Activated T-cell treated with anti-CD3 and anti-CD28 coated beads, Interleukin-2, amount 50 U/mL, for 72 hours (primary cell): ENCODE measurements around the gene CAPN5. TPM values are rescaled to one million over a fixed set of nuclear protein-coding genes. Genes with fewer than 3 reads are reported as not detected.

ENCODE experiments used
- ATAC-seq, 2 donors: fragments of 150-1000 bp; cut with Tn5 transposase; replicated peaks in 1 of 2; 2 replicates each; pipeline ENCODE4 v1.10.0; 2021; ENCODE audit warnings: moderate library complexity in 2 of 2, mild to moderate bottlenecking in 1 of 2
- DNase-seq, 2 donors: peaks; one replicate each; pipeline ENCODE4 v3.0.0; 2021 to 2022; ENCODE audit warnings: mixed read lengths in 1 of 2
- H3K27ac Mint-ChIP-seq: one replicate; pipeline ENCODE4 v1.8.0; 2022; ENCODE audit warnings: mild to moderate bottlenecking, moderate library complexity, mixed read lengths
- H3K27me3 Mint-ChIP-seq: one replicate; pipeline ENCODE4 v1.8.0; 2022; ENCODE audit warnings: low read depth, mixed read lengths
- H3K36me3 Mint-ChIP-seq, 2 donors: one replicate each; pipeline ENCODE4 v1.8.0; 2022; ENCODE audit warnings: mixed read lengths in 2 of 2, mild to moderate bottlenecking in 1 of 2; ENCODE audit not compliant: insufficient read depth in 2 of 2
- H3K4me1 Mint-ChIP-seq: one replicate; pipeline ENCODE4 v1.8.0; 2022; ENCODE audit warnings: low read depth, mixed read lengths
- H3K4me3 Mint-ChIP-seq, 2 donors: one replicate each; pipeline ENCODE4 v1.8.0; 2022; ENCODE audit warnings: mild to moderate bottlenecking in 2 of 2, mixed read lengths in 2 of 2, moderate library complexity in 2 of 2
- H3K9me3 Mint-ChIP-seq, 2 donors: one replicate each; pipeline ENCODE4 v1.8.0; 2022; ENCODE audit warnings: mixed read lengths in 2 of 2
- total RNA-seq, 2 donors: library from RNA; stranded (reverse); gene quantifications; one replicate each; pipeline ENCODE4 v1.2.3, GENCODE V29; 2022

The CAPN5 gene
- total RNA-seq, 2 donors from 2014 or later, result 1.0 to 1.1 TPM

DNA sequence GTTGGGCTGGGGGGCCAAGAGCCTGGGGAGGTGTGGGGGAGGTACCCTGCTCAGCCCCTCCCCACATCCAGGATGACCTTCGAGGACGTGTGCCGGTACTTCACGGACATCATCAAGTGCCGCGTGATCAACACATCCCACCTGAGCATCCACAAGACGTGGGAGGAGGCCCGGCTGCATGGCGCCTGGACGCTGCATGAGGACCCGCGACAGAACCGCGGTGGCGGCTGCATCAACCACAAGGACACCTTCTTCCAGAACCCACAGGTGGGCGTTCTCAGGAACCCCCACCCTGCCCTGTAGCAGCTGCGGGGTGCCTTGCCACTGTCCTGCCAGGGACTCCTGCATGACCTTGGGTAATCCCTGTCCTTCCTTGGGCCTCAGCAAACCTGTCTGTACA lies 51.3 kb downstream of the CAPN5 start:
- no peak overlapping the region for H3K4me3 Mint-ChIP-seq

DNA sequence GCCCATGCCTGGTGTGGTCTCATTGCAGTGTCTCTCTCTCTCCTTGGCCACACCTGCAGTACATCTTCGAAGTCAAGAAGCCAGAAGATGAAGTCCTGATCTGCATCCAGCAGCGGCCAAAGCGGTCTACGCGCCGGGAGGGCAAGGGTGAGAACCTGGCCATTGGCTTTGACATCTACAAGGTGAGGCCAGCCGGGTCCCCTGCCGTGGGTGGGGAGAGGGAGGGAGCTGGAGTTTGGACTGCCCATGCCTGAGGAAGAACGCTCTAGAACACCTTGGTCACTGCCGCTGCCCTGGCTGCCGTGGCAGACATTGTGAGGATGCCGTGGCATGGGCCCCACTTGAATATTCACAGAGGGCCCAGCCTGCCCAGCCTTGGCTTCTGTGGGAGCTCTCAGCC lies 52.2 kb downstream of the CAPN5 start:
- no peak for DNase-seq
- H3K27ac Mint-ChIP-seq, result no peak overlapping the region
- H3K9me3 Mint-ChIP-seq, result no peaks in the 10 kb centered on the region
- no peaks in the 10 kb centered on the region for H3K4me1 Mint-ChIP-seq
- H3K27me3 Mint-ChIP-seq, result no peaks in the 10 kb centered on the region
- H3K4me3 Mint-ChIP-seq, result no peak overlapping the region
- ATAC-seq, result no peak
- H3K36me3 Mint-ChIP-seq, result no peaks in the 10 kb centered on the region

More for the DNA sequence above, 51.3 kb downstream of the CAPN5 start:
- ATAC-seq, result no peak
- Mint-ChIP-seq H3K4me1 (no peaks in the 10 kb centered on the region), H3K27me3 (no peaks in the 10 kb centered on the region), H3K36me3 (no peaks in the 10 kb centered on the region), H3K27ac (no peak overlapping the region), H3K9me3 (no peaks in the 10 kb centered on the region)
- DNase-seq, result no peak

DNA sequence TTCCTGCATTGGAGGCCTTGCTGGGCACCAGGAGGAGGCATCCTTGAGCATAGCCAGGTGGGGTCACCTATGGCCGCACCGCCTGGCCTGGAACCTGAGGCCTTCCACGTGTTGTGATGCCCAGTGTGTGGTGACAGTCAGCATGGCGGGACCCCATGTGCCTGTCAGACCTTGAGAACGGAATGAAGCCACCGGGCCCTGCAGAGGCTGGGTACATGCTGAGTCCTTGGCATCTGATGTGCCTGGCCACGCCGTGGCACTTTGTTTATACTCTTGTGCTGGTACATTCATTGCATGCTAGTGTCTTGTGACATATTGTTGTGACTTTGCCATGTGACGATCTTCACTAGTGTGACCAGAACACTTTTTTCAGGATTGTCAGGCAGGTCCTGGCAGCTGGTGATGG lies 52.8 kb downstream of the CAPN5 start:
- no peaks in the 10 kb centered on the region for H3K4me1 Mint-ChIP-seq
- H3K4me3 Mint-ChIP-seq, result no peak overlapping the region
- H3K36me3 Mint-ChIP-seq, result no peaks in the 10 kb centered on the region
- no peak for ATAC-seq
- no peaks in the 10 kb centered on the region for H3K27me3 Mint-ChIP-seq
- H3K9me3 Mint-ChIP-seq, result no peaks in the 10 kb centered on the region
- DNase-seq, result no peak
- no peak overlapping the region for H3K27ac Mint-ChIP-seq

DNA sequence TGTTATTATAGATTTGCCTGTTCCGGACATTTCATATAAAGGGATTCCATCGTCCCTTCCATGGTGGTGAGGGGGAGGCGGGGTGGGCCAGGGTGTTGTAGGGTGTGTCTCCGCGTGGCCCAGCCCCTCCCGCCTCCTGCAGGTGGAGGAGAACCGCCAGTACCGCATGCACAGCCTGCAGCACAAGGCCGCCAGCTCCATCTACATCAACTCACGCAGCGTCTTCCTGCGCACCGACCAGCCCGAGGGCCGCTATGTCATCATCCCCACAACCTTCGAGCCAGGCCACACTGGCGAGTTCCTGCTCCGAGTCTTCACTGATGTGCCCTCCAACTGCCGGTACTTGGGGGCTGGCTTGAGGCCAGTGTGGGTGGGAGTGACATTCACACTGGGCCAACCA lies 53.8 kb downstream of the CAPN5 start:
- ATAC-seq (no peak), DNase-seq (no peak)
- no peaks in the 10 kb centered on the region for H3K4me1 Mint-ChIP-seq
- H3K27me3 Mint-ChIP-seq, result no peaks in the 10 kb centered on the region
- no peak overlapping the region for H3K27ac Mint-ChIP-seq
- H3K36me3 Mint-ChIP-seq, result no peaks in the 10 kb centered on the region
- H3K4me3 Mint-ChIP-seq, result no peak overlapping the region
- H3K9me3 Mint-ChIP-seq, result no peaks in the 10 kb centered on the region

DNA sequence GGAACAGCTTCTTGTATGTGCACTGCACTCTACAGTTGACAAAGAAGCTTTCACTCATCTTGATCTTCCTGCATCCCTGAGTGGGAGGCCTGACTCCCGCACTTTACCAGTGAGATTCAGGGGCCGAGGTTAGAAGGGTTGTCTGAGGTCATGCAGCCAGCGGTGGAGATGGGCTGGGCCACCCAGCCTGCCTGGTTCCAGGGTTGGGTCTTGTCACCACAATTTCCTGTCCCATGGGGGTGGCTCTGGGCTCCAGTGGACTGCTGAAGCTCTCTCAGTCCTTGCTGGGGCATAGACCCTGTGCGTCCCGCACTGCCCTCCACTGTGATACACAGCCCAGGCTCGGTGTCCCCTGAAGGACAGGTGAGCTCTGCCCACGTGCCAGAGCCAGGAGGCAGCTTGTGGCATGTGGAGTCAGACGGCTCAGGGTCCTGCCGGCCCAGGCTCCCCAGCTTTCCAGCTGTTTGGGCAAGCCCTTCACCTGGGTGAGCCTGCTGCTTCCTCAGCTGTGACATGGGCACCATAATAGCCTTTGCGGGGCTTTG lies 54.4 kb downstream of the CAPN5 start:
- DNase-seq, result no peak
- no peak for ATAC-seq
- H3K9me3 Mint-ChIP-seq, result no peaks in the 10 kb centered on the region
- H3K4me1 Mint-ChIP-seq, result no peaks in the 10 kb centered on the region
- no peaks in the 10 kb centered on the region for H3K36me3 Mint-ChIP-seq
- no peaks in the 10 kb centered on the region for H3K27me3 Mint-ChIP-seq
- no peak overlapping the region for H3K4me3 Mint-ChIP-seq
- H3K27ac Mint-ChIP-seq, result no peak overlapping the region

DNA sequence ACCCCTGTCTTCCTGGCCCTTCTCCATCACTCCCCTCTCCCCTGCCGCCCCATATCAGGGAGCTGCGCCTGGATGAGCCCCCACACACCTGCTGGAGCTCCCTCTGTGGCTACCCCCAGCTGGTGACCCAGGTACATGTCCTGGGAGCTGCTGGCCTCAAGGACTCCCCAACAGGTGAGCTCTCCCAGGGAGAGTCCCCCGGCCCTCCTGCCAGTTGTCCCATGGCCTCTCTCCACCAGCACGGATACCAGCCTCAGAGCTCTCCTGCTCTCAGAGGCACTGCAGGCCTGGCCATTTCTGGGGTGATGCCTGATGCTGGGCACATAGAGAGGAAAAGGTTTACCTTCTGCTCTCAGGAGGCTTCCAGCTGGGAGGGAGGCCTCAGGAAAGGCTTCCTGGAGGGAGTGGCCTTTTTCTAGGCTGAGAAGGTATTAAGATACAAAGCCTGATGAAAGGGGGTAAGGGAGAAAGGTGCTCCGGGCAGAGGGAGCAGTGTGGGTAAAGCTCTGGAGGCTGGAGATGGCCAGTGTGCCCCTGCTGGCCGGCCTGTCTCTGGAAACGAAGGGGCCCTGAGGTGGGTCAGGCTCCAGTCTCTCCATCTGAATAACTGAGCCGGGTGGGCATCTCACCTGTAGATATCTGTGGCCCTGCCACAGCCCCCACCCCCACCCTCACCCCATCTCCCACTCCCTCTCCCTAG lies 55.3 kb downstream of the CAPN5 start:
- Mint-ChIP-seq H3K27ac (no peak overlapping the region), H3K27me3 (no peaks in the 10 kb centered on the region), H3K36me3 (no peaks in the 10 kb centered on the region), H3K4me1 (no peaks in the 10 kb centered on the region), H3K9me3 (no peaks in the 10 kb centered on the region), H3K4me3 (no peak overlapping the region)
- DNase-seq, result no peak
- no peak for ATAC-seq

DNA sequence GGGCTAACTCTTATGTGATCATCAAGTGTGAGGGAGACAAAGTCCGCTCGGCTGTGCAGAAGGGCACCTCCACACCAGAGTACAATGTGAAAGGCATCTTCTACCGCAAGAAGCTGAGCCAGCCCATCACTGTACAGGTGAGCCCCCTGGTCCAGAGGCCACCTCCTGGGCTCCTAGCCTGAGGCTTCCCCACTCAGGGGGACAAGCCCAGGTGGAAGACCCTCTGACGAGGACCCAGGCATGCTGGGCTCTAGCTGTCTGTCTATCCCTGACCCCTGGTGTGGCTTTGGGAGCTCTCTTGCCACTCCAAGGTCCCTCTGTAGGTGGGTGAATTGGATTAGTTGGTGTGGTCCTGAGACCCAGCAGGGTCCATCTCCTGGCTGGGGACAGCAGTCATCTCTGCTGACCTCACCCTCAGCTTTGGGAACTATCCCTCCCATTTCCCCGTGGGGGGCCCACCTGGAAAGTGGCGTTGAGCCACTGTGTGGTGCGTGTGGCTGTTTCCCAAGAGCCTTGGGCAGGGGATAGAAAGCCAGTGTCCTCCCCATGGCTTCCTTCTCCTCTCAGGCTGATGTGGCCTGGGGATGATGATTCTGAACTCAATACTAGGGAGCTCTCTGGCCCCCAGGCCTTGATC lies 55.9 kb downstream of the CAPN5 start:
- Mint-ChIP-seq H3K9me3 (no peaks in the 10 kb centered on the region), H3K4me1 (peaks cover 4% of the 10 kb centered on the region), H3K27me3 (no peaks in the 10 kb centered on the region), H3K4me3 (no peak overlapping the region), H3K36me3 (no peaks in the 10 kb centered on the region), H3K27ac (no peak overlapping the region)
- no peak for ATAC-seq
- DNase-seq, result no peak

DNA sequence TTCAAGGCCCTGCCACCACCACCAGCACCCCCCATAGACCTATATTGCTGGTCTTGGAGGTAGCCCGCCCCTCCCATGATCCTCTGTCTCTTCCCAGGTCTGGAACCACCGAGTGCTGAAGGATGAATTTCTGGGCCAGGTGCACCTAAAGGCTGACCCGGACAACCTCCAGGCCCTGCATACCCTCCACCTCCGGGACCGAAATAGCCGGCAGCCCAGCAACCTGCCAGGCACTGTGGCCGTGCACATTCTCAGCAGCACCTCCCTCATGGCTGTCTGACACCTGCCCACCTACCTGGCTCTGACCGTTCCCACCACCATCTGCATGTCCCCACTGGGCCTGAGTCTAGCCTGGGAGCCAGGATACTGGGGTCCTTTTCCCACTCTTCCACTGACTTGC lies 56.8 kb downstream of the CAPN5 start:
- no peak overlapping the region for H3K27ac Mint-ChIP-seq
- DNase-seq, result no peak
- H3K27me3 Mint-ChIP-seq, result no peaks in the 10 kb centered on the region
- H3K4me1 Mint-ChIP-seq, result peaks cover 7% of the 10 kb centered on the region
- no peaks in the 10 kb centered on the region for H3K36me3 Mint-ChIP-seq
- no peak for ATAC-seq
- no peak overlapping the region for H3K4me3 Mint-ChIP-seq
- H3K9me3 Mint-ChIP-seq, result no peaks in the 10 kb centered on the region

DNA sequence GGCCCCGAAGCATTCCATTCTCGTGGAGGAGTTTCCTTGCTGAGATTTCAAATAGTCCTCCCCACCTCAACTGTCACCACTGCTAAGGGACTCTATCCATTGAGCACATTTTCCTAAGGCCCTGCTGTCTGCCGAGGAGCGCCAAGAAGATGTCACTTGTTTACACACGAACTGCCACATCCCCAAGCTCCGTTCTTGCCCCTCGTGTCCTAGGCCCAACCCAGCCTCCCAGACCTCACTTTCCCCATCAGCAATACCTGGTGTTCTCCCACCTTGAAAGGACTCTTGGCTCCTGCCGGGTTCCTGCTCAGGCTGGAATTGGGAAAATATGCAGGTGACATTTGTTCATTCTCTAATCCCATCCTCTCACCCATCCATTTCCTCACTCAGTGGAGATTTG lies 57.3 kb downstream of the CAPN5 start:
- ATAC-seq, result no peak
- no peaks in the 10 kb centered on the region for H3K9me3 Mint-ChIP-seq
- no peak overlapping the region for H3K4me3 Mint-ChIP-seq
- H3K36me3 Mint-ChIP-seq, result no peaks in the 10 kb centered on the region
- no peak overlapping the region for H3K27ac Mint-ChIP-seq
- no peaks in the 10 kb centered on the region for H3K27me3 Mint-ChIP-seq
- no peak for DNase-seq
- peaks cover 7% of the 10 kb centered on the region for H3K4me1 Mint-ChIP-seq

DNA sequence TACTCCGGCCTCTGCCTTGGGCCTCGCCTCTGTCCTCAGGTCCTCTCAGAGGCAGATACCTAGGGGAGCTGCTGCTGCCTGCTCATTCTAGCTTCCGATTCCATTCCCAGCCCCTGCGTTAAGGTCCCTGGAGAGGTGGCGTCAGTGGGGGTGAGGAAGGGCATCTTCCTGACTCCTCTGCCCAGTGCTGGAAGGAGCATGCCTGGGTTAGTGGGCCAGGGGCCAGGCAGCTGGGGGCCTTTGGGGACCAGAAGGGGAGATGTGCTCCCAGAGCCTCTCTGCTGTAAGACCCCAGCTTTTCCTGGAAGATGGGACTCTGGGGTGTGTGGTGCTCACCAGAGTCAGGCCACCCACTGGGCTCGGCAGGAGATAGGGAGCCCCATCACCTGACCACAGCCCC lies 57.7 kb downstream of the CAPN5 start:
- H3K27ac Mint-ChIP-seq, result no peak overlapping the region
- no peak overlapping the region for H3K4me3 Mint-ChIP-seq
- no peaks in the 10 kb centered on the region for H3K36me3 Mint-ChIP-seq
- no peaks in the 10 kb centered on the region for H3K9me3 Mint-ChIP-seq
- no peaks in the 10 kb centered on the region for H3K27me3 Mint-ChIP-seq
- no peak for DNase-seq
- peaks cover 7% of the 10 kb centered on the region for H3K4me1 Mint-ChIP-seq
- ATAC-seq, result no peak

DNA sequence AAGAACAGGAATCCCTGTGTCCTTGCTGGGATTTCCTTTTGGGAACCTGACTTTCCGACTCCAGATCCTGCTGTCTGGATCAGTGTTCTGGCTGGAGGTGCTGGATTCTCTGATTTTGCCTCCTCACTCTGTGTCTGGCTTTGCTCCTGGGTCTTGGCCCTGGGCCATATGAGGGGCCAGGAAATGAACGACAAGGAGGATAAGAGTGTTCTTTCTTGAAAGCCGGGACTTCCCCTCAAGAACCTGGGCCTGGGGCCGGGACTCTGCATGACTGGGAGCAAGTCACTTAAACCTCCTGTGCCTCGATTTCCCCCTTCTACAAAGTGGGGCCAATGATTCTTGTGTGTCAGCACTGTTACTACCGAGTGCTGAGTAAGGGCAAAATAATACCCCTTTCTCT lies 58.4 kb downstream of the CAPN5 start:
- no peak overlapping the region for H3K4me3 Mint-ChIP-seq
- ATAC-seq (no peak), DNase-seq (no peak)
- H3K9me3 Mint-ChIP-seq, result no peaks in the 10 kb centered on the region
- no peak overlapping the region for H3K27ac Mint-ChIP-seq
- H3K36me3 Mint-ChIP-seq, result no peaks in the 10 kb centered on the region
- no peaks in the 10 kb centered on the region for H3K27me3 Mint-ChIP-seq
- peaks cover 7% of the 10 kb centered on the region for H3K4me1 Mint-ChIP-seq

DNA sequence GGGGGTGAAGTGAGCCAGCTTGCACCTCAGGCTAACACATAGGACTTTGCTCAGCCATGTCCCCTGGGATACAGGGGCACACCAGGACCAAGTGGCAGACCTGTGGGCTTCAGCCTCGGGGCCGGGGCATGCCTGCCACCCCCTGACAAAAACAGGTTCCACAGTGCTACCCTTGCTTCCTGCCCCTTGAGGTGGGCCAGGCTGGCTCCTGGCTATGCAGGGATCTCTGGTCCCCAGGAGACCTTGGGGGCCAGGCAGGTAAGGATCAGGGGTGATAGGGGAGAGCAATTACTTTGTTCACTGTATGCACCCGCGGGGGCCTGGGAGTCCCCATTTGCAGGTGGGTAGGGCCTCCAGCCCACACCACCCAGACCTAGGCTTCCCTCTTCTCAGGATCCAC lies 58.9 kb downstream of the CAPN5 start:
- DNase-seq (no peak), ATAC-seq (no peak)
- Mint-ChIP-seq H3K27ac (no peak overlapping the region), H3K4me1 (peaks cover 7% of the 10 kb centered on the region), H3K27me3 (no peaks in the 10 kb centered on the region), H3K36me3 (no peaks in the 10 kb centered on the region), H3K4me3 (no peak overlapping the region), H3K9me3 (no peaks in the 10 kb centered on the region)

DNA sequence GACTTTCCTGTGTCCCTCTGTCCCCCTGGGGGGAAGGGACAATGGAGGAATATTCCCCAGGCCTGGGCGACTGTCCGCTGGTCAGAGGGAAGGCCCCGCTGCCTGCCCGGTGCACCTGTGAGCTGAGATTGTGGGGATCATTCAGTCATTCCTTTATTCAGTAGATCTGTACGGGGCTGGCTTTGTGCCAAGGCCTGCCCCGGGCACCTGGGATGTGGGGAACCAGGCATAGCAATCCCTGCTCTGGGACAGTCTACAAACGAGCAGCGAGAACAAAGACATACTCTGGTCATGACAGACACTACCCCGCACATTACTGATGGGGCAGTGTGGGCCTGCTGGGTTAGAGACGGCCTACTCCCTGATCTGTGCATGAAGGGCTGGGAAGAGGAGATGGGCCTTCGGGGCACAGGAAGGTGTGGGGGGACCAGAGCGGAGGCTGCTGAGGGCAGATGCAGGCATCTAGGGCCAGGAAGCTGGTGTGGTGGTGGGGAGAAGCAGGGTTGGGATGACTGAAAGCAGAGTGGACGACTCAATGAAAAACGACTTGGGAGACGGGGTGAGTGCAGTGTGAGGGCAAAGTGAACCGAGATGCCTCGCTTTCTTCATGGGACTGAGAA lies 59.5 kb downstream of the CAPN5 start:
- H3K9me3 Mint-ChIP-seq, result no peaks in the 10 kb centered on the region
- DNase-seq, result no peak
- H3K4me3 Mint-ChIP-seq, result peak overlapping the region; percentile 10 to 58
- no peak overlapping the region for H3K27ac Mint-ChIP-seq
- no peaks in the 10 kb centered on the region for H3K27me3 Mint-ChIP-seq
- no peaks in the 10 kb centered on the region for H3K36me3 Mint-ChIP-seq
- ATAC-seq, result no peak
- peaks cover 7% of the 10 kb centered on the region for H3K4me1 Mint-ChIP-seq
